ENCODE results near the gene BBS1.
A peak's percentile ranks its signal among the peaks of the same experiment; 100 is the strongest.

BBS1 gene

DNA sequence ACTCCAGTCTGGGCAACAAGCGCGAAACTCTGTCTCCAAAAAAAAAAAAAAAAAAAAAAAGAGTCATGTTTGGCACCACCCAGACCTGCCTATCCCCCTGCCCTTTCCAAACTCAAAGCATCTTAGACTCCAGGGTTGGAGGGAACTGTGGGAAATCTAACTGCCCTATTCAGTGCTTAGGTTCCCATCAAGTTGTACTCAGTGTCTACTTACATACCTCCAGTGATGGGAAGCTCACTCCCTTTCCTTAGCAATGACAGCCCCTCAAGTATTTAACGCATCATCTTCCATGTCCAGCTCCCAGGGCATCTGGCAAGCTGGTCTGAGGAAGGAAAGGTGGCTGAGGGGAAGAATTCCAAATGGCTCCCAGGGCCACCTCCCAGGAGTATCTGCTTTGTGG is 39.3 kb downstream of the BBS1 start:
- DNase-seq (ENCODE audit: low read depth): no peak

DNA sequence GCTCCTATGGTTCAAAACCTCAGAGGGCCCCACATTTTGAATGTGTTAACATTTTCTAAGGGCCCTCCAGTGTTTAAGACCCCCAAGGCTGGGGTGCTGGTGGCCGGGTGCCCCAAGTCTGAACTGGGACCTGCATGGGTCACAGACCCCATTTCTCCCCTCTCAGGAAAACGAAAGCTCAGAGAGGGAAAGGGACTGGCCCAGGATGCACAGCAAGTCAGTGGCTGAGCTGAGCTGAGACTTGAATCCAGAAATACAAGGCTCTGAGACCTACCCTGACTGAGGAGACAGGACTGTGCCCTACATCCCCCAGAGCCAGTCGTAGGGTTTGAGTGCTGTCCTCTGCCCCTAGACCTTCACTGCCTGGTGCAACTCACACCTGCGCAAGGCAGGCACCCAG is 40.5 kb downstream of the BBS1 start:
- no peak for DNase-seq (ENCODE audit: low read depth)

DNA sequence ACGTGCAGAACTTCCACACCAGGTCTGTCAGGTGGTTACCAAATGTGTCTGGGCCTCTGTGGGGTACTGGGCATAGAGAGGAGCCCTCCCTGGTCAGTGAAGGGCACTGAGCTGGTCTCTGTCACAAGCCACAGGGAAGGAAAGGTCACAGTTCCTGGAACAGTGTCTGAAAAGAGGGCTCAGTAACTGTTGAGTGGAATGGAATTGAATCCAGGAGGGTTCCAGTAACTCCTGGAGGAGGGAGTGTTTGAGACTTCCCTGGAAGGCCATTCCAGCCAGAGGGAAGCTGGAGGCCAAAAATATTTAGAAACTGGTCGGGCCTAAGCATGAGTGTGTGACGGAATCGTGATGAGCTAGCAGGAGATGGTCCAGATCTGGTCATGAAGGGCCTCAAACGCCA is 44.2 kb downstream of the BBS1 start:
- no peak for DNase-seq (ENCODE audit: low read depth)

DNA sequence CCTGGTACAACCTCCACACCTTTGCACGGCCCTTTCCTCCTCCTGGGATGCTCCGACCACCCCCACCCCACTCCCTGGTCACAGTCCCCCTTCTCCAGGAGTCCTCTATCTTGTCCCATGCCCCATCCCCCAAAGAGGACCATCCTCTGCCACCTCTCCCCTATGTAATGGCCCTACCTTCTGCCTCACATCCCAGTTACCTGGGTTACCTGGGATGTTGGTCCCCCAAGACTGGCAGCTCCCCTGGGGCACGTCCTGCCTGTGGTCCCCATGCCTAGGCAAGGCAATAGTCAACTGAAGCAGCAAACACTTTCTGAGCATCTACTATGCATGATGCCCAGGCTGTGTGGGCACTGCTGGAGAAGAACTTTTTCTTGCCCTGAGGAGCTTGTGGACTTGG is 45.0 kb downstream of the BBS1 start:
- DNase-seq (ENCODE audit: low read depth): no peak

DNA sequence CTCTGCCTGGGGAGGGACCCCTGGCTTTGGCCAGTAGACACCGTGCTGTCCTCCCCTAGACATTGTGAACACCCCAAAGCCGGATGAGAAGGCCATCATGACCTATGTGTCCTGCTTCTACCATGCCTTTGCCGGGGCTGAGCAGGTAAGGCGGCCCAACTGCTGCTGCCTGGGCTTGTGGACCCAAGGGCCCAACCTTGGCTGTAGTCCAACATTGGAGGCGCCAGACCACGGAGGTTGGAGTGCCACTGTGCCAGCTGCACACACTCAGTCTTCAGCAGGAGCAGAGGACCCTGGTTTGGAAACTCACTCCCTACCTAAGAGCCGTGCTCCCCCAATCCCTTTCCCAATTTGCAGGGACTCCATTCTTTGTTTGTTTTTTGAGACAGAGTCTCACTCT is 45.7 kb downstream of the BBS1 start:
- no peak for DNase-seq (ENCODE audit: low read depth)

DNA sequence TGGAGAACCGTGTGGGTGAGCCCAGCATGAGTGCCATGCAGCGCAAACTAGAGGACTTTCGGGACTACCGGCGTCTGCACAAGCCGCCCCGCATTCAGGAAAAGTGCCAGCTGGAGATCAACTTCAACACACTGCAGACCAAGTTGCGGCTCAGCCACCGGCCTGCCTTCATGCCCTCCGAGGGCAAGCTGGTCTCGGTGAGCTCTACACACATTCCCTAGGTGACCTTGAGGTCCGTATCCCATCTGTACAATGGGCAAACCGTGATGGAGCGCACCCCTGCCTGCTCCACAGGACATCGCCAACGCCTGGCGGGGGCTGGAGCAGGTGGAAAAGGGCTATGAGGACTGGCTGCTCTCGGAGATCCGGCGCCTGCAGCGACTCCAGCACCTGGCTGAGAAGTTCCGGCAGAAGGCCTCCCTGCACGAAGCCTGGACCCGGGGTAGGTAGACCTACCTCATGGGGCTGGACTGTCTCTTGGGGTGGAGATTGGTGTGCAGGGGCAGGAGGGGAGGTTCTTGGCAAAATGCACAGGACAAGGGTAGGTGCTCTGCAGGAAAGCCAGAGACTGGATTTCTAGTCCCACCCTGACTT is 47.4 kb downstream of the BBS1 start:
- DNase-seq (ENCODE audit: low read depth): no peak

DNA sequence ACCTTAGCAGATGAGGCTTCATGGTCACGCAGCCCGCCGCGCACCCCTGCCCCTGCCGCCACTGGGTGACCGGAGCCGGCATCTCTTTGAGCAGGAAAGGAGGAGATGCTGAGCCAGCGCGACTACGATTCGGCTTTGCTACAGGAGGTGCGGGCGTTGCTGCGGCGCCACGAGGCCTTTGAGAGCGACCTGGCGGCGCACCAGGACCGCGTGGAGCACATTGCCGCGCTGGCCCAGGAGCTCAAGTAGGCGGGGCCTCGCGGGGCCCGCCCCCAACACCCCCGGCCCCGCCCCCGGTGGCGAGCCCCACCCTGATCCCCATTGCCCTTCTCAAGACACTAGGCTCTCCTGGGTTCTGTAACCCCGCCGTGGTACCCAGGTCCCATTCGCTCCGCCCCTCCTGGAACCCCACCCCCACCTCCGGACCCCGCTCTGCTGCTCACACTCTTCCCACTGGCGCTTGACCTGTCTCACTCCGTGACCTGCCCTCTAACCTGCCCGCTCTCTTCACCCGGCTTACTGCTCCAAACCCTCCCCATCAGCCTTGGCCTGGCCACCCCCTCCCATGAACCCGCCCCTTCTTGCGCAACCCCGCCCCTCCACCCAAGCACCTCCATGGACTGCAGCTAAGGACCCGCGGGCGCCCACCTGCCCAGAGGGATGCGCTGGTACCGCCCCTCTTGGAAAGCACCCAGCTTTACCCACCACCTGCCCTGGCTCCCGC is 48.9 kb downstream of the BBS1 start:
- DNase-seq (ENCODE audit: low read depth): no peak

DNA sequence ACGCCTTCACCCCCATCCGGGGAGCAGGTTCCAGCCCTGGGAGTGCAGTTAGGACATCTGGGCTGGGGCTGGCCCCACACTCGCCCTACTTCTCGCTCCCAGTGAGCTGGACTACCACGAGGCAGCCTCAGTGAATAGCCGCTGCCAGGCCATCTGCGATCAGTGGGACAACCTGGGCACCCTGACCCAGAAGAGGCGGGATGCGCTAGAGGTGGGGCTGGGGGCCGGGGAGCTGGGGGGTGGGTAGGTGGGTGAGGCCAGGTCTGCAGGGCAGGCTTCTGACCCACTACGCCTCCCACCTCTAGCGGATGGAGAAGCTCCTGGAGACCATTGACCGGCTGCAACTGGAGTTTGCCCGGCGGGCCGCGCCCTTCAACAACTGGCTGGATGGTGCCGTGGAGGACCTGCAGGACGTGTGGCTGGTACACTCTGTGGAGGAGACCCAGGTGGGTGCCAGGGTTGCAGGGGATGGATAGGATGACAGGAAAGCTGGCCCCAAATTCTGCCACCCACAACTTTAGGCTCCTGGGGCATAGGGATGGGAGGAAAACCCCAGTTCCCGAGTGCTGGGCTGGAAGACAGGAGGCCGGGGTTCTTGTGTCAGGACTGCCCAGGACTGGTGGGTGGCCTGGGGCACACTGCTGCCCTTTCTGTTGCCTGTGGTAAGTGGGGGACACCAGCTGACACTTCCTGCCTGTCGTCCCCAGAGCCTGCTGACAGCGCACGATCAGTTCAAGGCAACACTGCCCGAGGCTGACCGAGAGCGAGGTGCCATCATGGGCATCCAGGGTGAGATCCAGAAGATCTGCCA is 49.6 kb downstream of the BBS1 start:
- no peak for DNase-seq (ENCODE audit: low read depth)

DNA sequence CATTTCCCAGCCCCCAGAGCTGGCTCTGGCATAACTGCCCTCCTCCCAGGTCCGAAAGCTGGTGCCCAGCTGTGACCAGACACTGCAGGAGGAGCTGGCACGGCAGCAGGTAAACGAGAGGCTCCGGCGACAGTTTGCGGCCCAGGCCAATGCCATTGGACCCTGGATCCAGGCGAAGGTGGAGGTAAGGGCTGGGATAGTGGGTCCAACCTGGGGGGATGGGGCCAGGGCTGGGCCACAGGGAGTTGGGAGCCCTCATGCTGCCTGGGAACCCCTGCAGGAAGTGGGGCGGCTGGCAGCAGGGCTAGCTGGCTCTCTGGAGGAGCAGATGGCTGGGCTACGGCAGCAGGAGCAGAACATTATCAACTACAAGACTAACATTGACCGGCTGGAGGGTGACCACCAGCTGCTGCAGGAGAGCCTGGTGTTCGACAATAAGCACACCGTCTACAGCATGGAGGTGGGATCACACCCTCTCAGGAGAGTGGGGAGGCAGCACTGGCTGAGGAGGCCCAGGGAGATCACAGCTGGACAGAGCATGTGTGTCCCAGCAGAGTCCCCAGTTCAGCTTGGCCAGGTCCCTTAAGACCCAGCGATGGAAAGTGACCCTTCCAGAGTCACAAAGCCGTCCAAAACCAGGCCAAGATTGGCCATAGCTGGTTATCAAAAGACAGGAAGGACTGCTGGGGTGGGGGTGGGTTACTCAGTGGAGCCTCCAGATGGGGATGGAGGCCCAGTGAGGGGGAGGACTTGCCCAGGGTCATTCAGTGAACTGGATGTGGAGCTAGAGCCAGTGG is 50.9 kb downstream of the BBS1 start:
- no peak for DNase-seq (ENCODE audit: low read depth)

DNA sequence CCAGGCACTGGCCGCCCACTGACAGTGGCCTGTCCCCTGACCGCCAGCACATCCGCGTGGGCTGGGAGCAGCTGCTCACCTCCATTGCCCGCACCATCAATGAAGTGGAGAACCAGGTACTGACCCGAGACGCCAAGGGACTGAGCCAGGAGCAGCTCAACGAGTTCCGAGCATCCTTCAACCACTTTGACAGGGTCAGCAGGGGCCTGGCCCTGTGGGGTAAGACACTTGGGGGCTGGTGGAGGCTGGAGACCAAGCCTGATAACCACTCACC is 51.5 kb downstream of the BBS1 start:
- DNase-seq (ENCODE audit: low read depth): no peak

DNA sequence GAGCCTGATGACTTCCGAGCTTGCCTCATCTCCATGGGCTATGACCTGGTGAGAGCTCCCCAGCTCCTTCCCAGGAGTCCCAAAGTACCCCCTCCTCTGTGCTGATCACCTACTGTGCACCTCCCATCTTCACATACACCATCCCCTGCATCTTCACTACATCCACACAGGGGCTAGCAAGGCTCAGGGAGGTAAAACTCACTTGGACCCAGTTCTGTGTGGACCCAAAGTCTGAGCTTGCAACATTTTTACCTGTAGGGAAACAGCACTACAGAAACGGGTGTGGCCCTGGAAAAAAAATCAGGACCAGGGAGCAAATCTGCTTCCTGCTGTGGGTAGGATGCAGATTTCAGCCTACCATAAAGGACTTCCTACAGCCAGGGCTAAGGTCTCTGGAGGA is 51.8 kb downstream of the BBS1 start:
- no peak for DNase-seq (ENCODE audit: low read depth)

DNA sequence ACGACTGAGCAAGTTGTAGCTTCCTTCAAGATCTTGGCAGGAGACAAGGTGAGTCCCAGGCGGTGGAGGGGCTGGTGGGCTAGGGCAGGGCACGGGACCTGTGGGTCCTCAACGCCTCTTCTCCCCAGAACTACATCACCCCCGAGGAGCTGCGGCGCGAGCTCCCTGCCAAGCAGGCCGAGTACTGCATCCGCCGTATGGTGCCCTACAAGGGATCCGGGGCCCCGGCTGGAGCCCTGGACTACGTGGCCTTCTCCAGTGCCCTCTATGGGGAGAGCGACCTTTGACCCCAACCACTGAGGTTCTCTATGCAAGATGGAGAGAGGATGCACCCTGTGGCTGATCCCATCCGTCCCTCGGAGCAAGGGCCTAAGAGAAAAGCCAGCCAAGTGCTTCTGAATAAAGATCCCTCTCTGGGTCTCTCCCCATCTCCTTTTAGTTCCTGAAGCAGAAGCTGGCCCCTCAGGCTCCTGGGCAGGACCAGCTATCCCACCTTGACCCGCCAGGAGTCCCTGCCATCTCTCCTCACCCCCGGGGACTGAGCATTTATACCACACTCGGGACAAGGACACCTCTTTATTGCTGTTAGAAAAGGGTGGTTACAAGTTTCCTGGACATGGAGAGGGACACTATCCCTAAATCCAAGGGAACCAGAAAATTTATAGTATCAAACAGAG is 52.6 kb downstream of the BBS1 start:
- no peak for DNase-seq (ENCODE audit: low read depth)

DNA sequence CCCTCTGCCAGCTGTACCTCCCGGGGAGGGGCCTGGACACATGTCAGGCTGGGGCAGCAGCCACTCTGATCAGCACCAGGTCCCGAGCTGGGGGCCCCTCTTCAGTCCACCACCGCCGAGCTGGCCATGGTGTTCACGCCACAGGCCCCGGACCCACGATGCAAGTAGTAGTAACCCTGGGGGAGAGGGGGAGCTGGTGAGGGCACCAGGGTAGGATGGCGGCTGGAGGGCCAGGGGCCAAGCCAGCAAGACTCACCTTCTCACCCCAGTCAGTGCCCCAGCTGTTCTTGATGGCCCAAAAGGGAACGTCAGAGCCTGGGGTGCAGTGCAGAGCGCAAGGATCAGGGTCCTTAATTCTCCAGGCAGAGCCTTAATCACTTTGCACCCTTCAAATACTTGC is 53.4 kb downstream of the BBS1 start:
- DNase-seq (ENCODE audit: low read depth): no peak

DNA sequence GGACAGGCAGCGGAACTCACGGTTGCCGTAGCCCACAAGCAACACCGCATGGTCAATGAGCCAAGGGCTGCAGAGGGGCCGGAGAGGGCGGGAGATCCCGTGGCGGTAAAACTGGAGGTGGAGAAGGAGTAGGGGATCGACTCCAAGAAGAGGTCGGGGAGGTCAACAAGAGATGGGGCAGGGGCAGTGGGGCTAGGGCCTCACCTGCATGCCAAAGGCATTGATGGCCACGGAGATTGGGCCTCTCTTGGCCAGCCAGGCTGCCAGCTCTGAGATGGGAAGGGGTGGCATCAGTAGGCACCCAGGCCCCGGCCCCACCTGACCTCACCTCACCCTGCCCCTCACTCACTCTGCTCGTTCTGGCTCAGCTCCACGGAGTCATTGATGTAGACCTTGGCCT is 54.1 kb downstream of the BBS1 start:
- no peak for DNase-seq (ENCODE audit: low read depth)

DNA sequence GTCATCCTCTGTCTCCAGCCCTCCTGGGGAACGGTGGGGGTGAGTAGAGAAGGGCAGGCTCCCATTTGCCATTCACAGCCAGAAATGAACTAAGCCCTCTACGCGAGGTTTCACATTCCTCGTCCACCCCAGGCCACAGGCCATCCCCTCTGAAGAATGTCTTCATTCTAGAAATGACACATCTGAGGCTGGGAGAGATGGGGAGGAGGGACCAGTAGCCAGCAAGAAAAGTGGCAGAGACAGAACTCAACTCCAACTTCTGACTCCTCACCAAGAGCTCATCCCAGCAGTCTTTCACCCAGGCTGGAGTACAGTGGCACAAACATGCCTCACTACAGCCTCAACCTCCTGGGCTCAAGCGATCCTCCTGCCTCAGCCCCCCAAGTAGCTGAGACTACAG is 54.5 kb downstream of the BBS1 start:
- no peak for DNase-seq (ENCODE audit: low read depth)

DNA sequence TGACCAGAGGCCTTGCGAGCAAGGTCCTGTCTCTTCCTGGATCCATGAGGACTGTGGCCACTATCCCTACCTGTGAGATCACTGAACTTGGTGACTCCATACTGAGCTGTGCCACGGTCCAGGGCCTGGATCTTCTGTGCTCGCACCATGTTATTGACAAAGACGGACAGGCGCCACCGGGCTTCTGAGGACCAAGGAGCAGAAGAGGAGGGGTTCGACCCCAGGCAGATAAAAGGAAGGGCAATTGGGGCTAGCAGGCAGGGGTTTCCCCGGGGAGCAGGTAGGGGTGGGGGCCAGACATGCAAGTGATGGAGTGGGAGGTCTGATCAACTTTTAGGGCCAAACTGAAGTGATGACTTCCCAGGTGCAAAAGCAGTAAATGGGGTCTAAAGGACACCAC is 55.8 kb downstream of the BBS1 start:
- no peak for DNase-seq (ENCODE audit: low read depth)

DNA sequence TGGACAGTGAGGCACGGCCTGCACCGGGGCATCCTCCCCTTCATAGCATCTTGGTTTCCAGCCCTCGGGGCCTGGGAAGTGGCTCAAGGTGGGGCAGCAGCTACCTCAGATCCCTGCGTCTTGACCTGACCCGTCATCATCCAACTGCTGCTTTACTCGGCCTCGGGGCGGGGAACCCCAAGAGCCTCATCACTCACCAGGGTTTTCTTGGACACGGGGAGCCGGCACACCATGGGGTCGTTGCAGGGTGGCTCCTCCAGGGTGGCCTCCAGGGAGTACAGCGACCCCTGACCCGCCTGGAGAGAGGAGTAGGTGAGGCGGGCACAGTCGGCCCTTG is 57.3 kb downstream of the BBS1 start:
- no peak for DNase-seq (ENCODE audit: low read depth)

DNA sequence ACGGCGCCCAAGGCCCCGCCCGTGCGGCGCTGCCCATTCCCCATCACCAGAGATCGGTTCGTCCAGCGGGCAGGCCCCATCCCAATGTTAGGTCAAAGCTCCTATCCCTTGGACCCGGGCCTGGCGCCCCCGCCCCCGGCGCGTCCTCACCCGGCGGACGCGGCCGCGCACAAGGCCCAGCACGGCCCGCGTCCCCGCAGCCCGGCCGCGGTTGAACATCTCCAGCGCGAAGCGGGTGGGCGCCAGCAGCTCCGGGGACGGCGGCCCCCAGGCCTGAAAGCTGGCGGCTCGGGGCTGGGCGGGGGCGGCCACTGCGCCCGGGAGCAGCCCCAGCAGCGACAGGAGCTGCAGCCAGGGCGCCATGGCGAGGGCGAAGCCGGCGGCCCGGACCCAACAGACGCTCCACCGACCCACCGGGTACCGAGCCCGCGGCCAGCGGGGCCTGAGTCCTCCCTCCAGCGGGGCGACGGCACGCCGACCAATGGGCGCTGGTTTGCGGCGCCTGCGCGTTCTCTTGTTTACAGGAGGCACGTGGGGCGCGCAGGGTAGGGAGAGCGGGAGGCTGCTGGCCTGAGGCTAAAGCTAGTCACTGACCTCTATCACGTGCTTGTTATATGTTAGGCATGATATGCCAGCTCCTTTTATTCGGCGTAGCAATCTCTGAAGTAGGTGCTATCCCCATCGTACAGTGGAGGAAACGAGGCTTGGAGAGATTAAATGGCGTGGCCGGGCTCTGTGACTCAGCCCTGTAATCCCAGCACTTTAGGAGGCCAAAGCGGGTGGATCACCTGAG is 57.9 kb downstream of the BBS1 start, which contains the start of gene CTSF:
Gene CTSF (minus strand): TSS at position 483 of the 793 bp plus-strand sequence. CDS start 120 bp downstream, at position 363.
- peak; percentile 69 for DNase-seq (ENCODE audit: low read depth)

DNA sequence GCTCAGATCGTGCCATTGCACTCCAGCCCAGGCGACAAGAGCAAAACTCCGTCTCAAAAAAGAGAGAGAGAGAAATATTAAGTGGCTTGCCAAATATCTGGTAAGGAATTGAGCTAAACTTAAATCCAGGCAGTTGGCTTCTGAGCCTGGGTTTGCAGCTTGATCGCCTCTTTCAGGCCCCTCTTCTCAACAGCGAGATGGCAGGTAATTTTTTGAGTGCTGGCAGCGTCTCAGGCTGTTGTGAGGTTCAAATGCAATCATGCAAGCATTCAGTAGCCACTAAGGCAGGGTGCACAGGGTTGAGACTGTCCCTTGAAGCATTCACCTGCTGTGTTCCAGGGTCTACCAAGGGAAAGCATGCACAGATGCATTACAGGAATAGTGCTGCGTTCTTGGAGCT is 58.6 kb downstream of the BBS1 start:
- no peak for DNase-seq (ENCODE audit: low read depth)

DNA sequence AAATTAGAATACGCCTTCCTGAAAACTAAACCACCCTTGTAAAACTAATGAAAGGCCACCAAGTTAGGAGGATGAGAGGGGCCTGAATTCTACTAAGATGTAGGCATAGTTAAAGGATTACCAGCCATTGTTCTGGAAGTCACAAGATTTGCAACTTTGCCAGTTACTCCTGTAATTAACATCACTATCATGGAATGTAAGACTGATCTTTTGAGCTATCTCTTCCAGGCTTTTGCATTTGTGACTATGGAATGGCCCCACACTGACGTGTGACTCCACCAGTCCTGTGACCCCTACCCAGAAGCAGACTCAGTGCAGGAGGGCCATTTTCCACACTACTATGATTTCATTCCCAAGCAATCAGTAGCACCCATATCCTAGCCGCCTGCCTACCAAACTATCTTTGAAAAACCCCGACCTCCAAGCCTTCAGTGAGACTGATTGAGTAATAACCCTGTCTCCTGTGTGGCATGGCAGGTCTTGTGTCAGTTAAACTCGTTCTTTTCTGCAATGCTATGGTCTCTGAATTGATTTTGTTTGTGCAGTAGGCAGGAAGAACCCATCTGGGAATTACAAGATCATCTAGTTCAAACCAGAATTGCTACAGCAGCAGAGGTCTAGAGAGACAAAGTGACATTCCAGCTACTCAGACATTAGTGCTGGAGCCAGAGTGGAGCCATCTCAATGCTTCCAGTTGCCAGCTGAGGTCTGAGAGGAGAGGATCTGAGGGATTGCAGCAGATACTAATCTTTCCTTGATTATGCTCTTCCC is 59.8 kb downstream of the BBS1 start:
- no peak for DNase-seq (ENCODE audit: low read depth)

DNA sequence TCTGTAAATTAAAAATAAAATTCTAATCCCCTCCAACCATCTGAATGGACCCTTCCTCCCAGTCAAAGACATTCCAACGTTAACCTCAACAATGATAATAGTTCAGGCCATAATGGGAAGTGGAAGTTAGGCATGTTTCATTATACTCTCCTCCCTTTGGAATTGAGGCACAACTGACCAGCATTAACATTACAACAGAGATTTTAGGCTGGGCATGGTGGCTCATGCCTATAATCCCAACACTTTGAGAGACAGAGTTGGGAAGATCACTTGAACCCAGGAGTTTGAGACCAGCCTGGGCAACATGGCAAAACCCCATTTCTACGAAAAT is 60.4 kb downstream of the BBS1 start:
- no peak for DNase-seq (ENCODE audit: low read depth)
